B cell (primary cell): ENCODE data around the gene ZDHHC7. TPM values are rescaled to one million over a fixed set of nuclear protein-coding genes. Genes with fewer than 3 reads are reported as not detected.

Experiments
- ATAC-seq: fragments of 200-7000 bp; cut with Tn5 transposase; one replicate; pipeline ENCODE4 v1.10.0; 2021; ENCODE audit warnings: low read depth, mild to moderate bottlenecking, moderate number of reproducible peaks, moderate library complexity
- CTCF ChIA-PET: fragments of 350-600 bp; sonication (Branson Sonifier 250); formaldehyde crosslinking; loops from one replicate; lab custom pipeline; 2021; ENCODE audit warnings: antibody characterized with exemption, inconsistent platforms; lab: Charles Lee
- POLR2A ChIA-PET: fragments of 350-600 bp; sonication (Branson Sonifier 250); formaldehyde crosslinking; loops from one replicate; lab custom pipeline; 2021; ENCODE audit warnings: antibody characterized with exemption; lab: Charles Lee
- DNase-seq: peaks from one replicate; pipeline ENCODE4 v3.0.0; 2013
- H2AFZ ChIP-seq: 2 replicates; pipeline ENCODE4 v1.6.1; 2012; ENCODE audit warnings: mild to moderate bottlenecking, low read depth, low read length; ENCODE audit not compliant: insufficient read depth, poor library complexity, severe bottlenecking
- H3K27ac ChIP-seq, 2 donors: 1 replicate in 1 of 2; 2 replicates in 1 of 2; pipeline ENCODE4 v1.5.1; 2012 to 2013; ENCODE audit warnings: low read length in 2 of 2, mild to moderate bottlenecking in 2 of 2, moderate library complexity in 1 of 2
- H3K27me3 ChIP-seq, 4 experiments: fragments of 200-600 bp in 1 of 4; sonication (generic) in 1 of 4; replicated peaks in 1 of 4; 1 replicate in 2 of 4; 2 replicates in 2 of 4; pipeline versions ENCODE4 v1.6.1 to v1.7.0; 2013 to 2016; ENCODE audit warnings: low read length in 3 of 4, mild to moderate bottlenecking in 2 of 4, mixed read lengths in 1 of 4, moderate library complexity in 1 of 4; ENCODE audit not compliant: insufficient read depth in 4 of 4, control insufficient read depth in 3 of 4; ENCODE audit errors: control extremely low read depth in 1 of 4
- H3K36me3 ChIP-seq, 2 experiments: replicated peaks in 1 of 2; 1 replicate in 1 of 2; 2 replicates in 1 of 2; pipeline versions ENCODE4 v1.6.1 to v1.7.1; 2013; ENCODE audit warnings: low read length in 1 of 2; ENCODE audit not compliant: insufficient read depth in 2 of 2, control insufficient read depth in 1 of 2; ENCODE audit errors: control extremely low read depth in 1 of 2, extremely low read depth in 1 of 2
- H3K4me1 ChIP-seq, 2 donors: fragments of 200-600 bp in 1 of 2; sonication (generic) in 1 of 2; 1 replicate in 1 of 2; 2 replicates in 1 of 2; pipeline versions ENCODE4 v1.5.1 to v1.6.1; 2013 to 2017; ENCODE audit warnings: low read length in 2 of 2; ENCODE audit not compliant: control insufficient read depth in 2 of 2, insufficient read depth in 2 of 2
- H3K4me2 ChIP-seq: replicated peaks from 2 replicates; pipeline ENCODE3; 2012; ENCODE audit warnings: mild to moderate bottlenecking, low read depth, low read length; ENCODE audit not compliant: poor library complexity, severe bottlenecking
- H3K4me3 ChIP-seq, 5 experiments: fragments of 200-600 bp in 1 of 5; sonication (generic) in 1 of 5; 1 replicate in 3 of 5; 2 replicates in 2 of 5; pipeline versions ENCODE4 v1.5.1 to v1.7.0; 2011 to 2016; ENCODE audit warnings: low read length in 4 of 5, mild to moderate bottlenecking in 4 of 5, low read depth in 2 of 5, control low read depth in 1 of 5, moderate library complexity in 1 of 5; ENCODE audit not compliant: insufficient read depth in 1 of 5; ENCODE audit errors: control extremely low read depth in 1 of 5, extremely low read depth in 1 of 5
- H3K79me2 ChIP-seq: fragments of 200-600 bp; sonication (generic); one replicate; pipeline ENCODE4 v1.6.0; 2016; ENCODE audit warnings: low read length; ENCODE audit not compliant: control insufficient read depth, insufficient read depth
- H3K9ac ChIP-seq: fragments of 200-600 bp; sonication (generic); 2 replicates; pipeline ENCODE4 v1.6.1; 2017; ENCODE audit warnings: mild to moderate bottlenecking, low read length, moderate library complexity
- H3K9me3 ChIP-seq, 3 donors: one replicate each; pipeline versions ENCODE4 v1.6.1 to v1.7.1; 2013; ENCODE audit warnings: low read length in 2 of 3; ENCODE audit not compliant: control insufficient read depth in 2 of 3, insufficient read depth in 1 of 3; ENCODE audit errors: control extremely low read depth in 1 of 3
- H4K20me1 ChIP-seq: 2 replicates; pipeline ENCODE4 v1.6.0; 2012; ENCODE audit warnings: mild to moderate bottlenecking, low read length; ENCODE audit not compliant: insufficient read depth, control insufficient read depth, poor library complexity, severe bottlenecking
- H3K27ac Mint-ChIP-seq: one replicate; pipeline ENCODE4 v1.8.0; 2021; ENCODE audit warnings: mixed read lengths
- H3K27me3 Mint-ChIP-seq: one replicate; pipeline ENCODE4 v1.8.0; 2021; ENCODE audit warnings: mixed read lengths
- H3K4me1 Mint-ChIP-seq: one replicate; pipeline ENCODE4 v1.8.0; 2021; ENCODE audit warnings: mixed read lengths
- H3K4me3 Mint-ChIP-seq: one replicate; pipeline ENCODE4 v1.8.0; 2021; ENCODE audit warnings: mixed read lengths
- H3K9me3 Mint-ChIP-seq: one replicate; pipeline ENCODE4 v1.8.0; 2022; ENCODE audit warnings: mixed read lengths; ENCODE audit not compliant: insufficient read depth
- EZH2 ChIP-seq: IDR thresholded peaks from 2 replicates; pipeline ENCODE4 v1.6.1; 2012; ENCODE audit warnings: borderline replicate concordance, low read depth, mild to moderate bottlenecking, moderate library complexity, low read length; ENCODE audit not compliant: insufficient read depth, poor library complexity, severe bottlenecking
- WGBS: methylation state at CpG from one replicate; pipeline ENCODE4 v1.1.5; 2013; ENCODE audit warnings: missing lambda C conversion rate; ENCODE audit not compliant: insufficient coverage; 5-methylcytosine and 5-hydroxymethylcytosine counted together
- intact Hi-C: fragments of 100-400 bp; cut with micrococcal nuclease; formaldehyde crosslinking; loops from one replicate; pipeline ENCODE4 v1.10.0; 2022
- polyA plus RNA-seq: library from polyadenylated mRNA; depleted of rRNA; stranded (reverse); fragments of >200 nt; gene quantifications from 2 replicates; pipeline ENCODE4 v1.2.3, GENCODE V29; 2012
- total RNA-seq, 2 donors: library from RNA; stranded (reverse); fragments of 120-200 nt in 1 of 2; gene quantifications; 1 replicate in 1 of 2; 2 replicates in 1 of 2; pipeline versions ENCODE4 v1.2.3 to v1.2.4, GENCODE V29; 2013 to 2022
- TF ChIP-seq, protein P1 (sequence below): fragments of 200-600 bp; IDR thresholded peaks from one replicate; pipeline ENCODE4 v1.8.0; 2022; ENCODE audit warnings: antibody characterized with exemption, mild to moderate bottlenecking

The ZDHHC7 gene
- total and polyA plus RNA-seq, 2 donors (not counting 1 experiment from before 2014, with no cell fraction given), result 25.2 to 36.1 TPM

DNA sequence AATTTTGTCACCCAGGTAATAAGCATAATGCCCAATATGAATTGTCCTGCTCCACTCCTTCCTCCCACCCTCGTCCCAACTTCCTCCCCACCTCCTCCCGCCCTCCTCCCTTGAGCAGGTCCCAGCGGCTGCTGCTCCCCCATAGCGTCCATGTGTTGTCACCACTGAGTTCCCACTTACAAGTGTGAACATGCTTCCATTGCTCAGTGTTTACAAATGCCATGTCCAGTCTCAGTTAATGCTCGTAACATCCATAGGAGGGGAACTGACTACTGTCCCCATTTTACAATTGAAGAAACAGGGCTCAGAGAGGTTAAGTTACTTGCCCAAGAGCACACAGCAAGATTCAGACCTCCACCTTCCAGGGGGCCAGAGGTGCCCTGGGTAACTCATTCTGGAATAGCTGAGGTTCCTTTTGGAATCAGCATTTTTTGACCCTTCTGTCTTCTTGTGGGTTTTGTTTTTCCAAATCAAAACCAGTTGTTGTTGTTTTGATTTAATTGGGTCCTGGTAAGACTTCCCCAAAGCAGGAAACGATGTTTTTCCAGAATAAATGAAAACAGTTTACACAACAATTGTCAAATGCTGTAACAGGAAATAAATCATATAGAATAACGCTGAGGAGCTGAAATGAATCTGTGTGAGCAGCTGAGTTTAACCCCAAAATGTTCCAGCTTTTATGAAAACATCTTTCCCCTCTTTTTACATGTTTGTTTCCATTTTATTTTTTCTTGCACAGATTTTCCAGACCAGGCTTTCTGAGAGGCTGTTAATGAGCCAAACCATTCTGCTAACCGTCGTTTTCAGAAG, 73.9 kb downstream of the ZDHHC7 start:
- Mint-ChIP-seq H3K4me1 (no peaks in the 10 kb centered on the region), H3K9me3 (no peaks in the 10 kb centered on the region), H3K27me3 (peaks cover 7% of the 10 kb centered on the region), H3K27ac (no peak overlapping the region), H3K4me3 (no peak overlapping the region)
- intact Hi-C loops, result no loop called here
- Histone ChIP-seq H3K4me2 (no peak overlapping the region), H3K36me3 (no peaks in the 10 kb centered on the region), H2AFZ (no peak overlapping the region), H4K20me1 (no peaks in the 10 kb centered on the region), H3K79me2 (no peaks in the 10 kb centered on the region), H3K27me3 (no peaks in the 10 kb centered on the region), H3K9me3 (no peaks in the 10 kb centered on the region), H3K4me1 (no peaks in the 10 kb centered on the region), H3K27ac (no peak overlapping the region), H3K4me3 (no peak overlapping the region), H3K9ac (no peak overlapping the region)
- no peak for DNase-seq
- ChIA-PET POLR2A (no interaction called here), CTCF (interaction anchor here (0.5 to 1.2 kb wide), 2 partner anchors 22 to 32 kb away, joined by 3 to 4 read pairs; no protein-coding TSS in a partner anchor)
- ATAC-seq, result no peak
- TF ChIP-seq, protein P1, sequence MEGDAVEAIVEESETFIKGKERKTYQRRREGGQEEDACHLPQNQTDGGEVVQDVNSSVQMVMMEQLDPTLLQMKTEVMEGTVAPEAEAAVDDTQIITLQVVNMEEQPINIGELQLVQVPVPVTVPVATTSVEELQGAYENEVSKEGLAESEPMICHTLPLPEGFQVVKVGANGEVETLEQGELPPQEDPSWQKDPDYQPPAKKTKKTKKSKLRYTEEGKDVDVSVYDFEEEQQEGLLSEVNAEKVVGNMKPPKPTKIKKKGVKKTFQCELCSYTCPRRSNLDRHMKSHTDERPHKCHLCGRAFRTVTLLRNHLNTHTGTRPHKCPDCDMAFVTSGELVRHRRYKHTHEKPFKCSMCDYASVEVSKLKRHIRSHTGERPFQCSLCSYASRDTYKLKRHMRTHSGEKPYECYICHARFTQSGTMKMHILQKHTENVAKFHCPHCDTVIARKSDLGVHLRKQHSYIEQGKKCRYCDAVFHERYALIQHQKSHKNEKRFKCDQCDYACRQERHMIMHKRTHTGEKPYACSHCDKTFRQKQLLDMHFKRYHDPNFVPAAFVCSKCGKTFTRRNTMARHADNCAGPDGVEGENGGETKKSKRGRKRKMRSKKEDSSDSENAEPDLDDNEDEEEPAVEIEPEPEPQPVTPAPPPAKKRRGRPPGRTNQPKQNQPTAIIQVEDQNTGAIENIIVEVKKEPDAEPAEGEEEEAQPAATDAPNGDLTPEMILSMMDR, result no peak
- TF ChIP-seq EZH2, result no peak
- whole genome bisulfite sequencing, result 80% methylated on average over 7 of the region's 9 CpGs
